Spleen (tissue), 11 donors: Measurements from ENCODE around the gene MYO16. TPM values are rescaled to one million over a fixed set of nuclear protein-coding genes. Genes with fewer than 3 reads are reported as not detected.

ENCODE experiments used
- DNase-seq: peaks from one replicate; pipeline ENCODE4 v3.0.0-alpha.2; 2020
- H3K27ac ChIP-seq, 8 donors: fragments of 200-600 bp; sonication (generic) in 7 of 8; 1 replicate in 4 of 8; 2 replicates in 4 of 8; pipeline versions ENCODE4 v1.5.0 to v1.8.0; 2016 to 2021; ENCODE audit warnings: inconsistent platforms in 4 of 8, mild to moderate bottlenecking in 4 of 8, moderate library complexity in 1 of 8
- H3K27me3 ChIP-seq, 7 donors: fragments of 200-600 bp; sonication (generic) in 6 of 7; replicated peaks in 1 of 7; 1 replicate in 4 of 7; 2 replicates in 3 of 7; pipeline versions ENCODE4 v1.5.0 to v1.8.0; 2016 to 2021; ENCODE audit warnings: inconsistent platforms in 3 of 7, mild to moderate bottlenecking in 1 of 7
- H3K36me3 ChIP-seq, 6 donors: fragments of 200-600 bp; sonication (generic) in 5 of 6; 1 replicate in 4 of 6; 2 replicates in 2 of 6; pipeline versions ENCODE4 v1.5.0 to v1.8.0; 2016 to 2021; ENCODE audit warnings: inconsistent platforms in 2 of 6
- H3K4me1 ChIP-seq, 6 donors: fragments of 200-600 bp; sonication (generic) in 5 of 6; 1 replicate in 3 of 6; 2 replicates in 3 of 6; pipeline versions ENCODE4 v1.5.0 to v1.8.0; 2016 to 2021; ENCODE audit warnings: inconsistent platforms in 3 of 6
- H3K4me3 ChIP-seq, 8 donors: fragments of 200-600 bp; sonication (generic) in 7 of 8; 1 replicate in 4 of 8; 2 replicates in 4 of 8; pipeline versions ENCODE4 v1.5.0 to v1.8.0; 2016 to 2021; ENCODE audit warnings: inconsistent platforms in 4 of 8, mild to moderate bottlenecking in 4 of 8, moderate library complexity in 2 of 8
- H3K9me3 ChIP-seq, 8 donors: fragments of 200-600 bp; sonication (generic) in 7 of 8; 1 replicate in 4 of 8; 2 replicates in 4 of 8; pipeline versions ENCODE4 v1.5.0 to v1.8.0; 2016 to 2021; ENCODE audit warnings: inconsistent platforms in 4 of 8
- CTCF ChIP-seq, 11 experiments: fragments of 200-600 bp in 7 of 11; fragments of 450-650 bp in 4 of 11; sonication (generic) in 4 of 11; IDR thresholded peaks in 8 of 11; conservative IDR thresholded peaks in 3 of 11; 1 replicate in 7 of 11; 2 replicates in 4 of 11; pipeline versions ENCODE4 v1.4.0 to v1.8.0; 2016 to 2021; ENCODE audit warnings: antibody characterized with exemption in 11 of 11, inconsistent platforms in 4 of 11, mild to moderate bottlenecking in 1 of 11
- POLR2A ChIP-seq, 3 donors: fragments of 450-650 bp; IDR thresholded peaks; one replicate each; pipeline ENCODE4 v1.5.1; 2017; ENCODE audit warnings: antibody characterized with exemption in 3 of 3, mild to moderate bottlenecking in 1 of 3
- POLR2AphosphoS5 ChIP-seq, 3 donors: sonication (generic); formaldehyde crosslinking; IDR thresholded peaks; one replicate each; pipeline ENCODE4 v1.5.1; 2017; ENCODE audit warnings: antibody characterized with exemption in 3 of 3
- WGBS, 5 donors: extraction: QIAGEN DNeasy Blood & Tissue Kit in 3 of 5; methylation state at CpG; one replicate each; pipeline versions ENCODE4 v1.1.5 to v1.1.7; 2013 to 2018; 5-methylcytosine and 5-hydroxymethylcytosine counted together
- intact Hi-C: fragments of 100-400 bp; cut with DNase I; formaldehyde crosslinking; loops from one replicate; pipeline ENCODE4 v1.15.0; 2023; ENCODE audit warnings: low total_unique reads
- polyA plus RNA-seq, 3 donors: library from polyadenylated mRNA; stranded (reverse); fragments of 200-250 nt; gene quantifications; one replicate each; pipeline ENCODE4 v1.2.1, GENCODE V29; 2013
- total RNA-seq, 7 donors: library from RNA; depleted of rRNA in 3 of 7; stranded (reverse); fragments of >200 nt in 3 of 7; fragmentation: NEBNext Ultra II Directional in 4 of 7; extraction: Animal tissue kit (Norgen Biotek cat#: 25700) in 4 of 7; gene quantifications; one replicate each; pipeline versions ENCODE4 v1.1.0 to v1.2.1, GENCODE V29; 2016 to 2021
- donor health status: healthy with polysubstance abuse.
- donor health status: DM: no; HTN: no; CAD: no; lungs with moderate emphysema.
- donor health status: DM: no; HTN: no; CAD: no.
- donor health status: Bipolar disorder and iron deficiency.
- donor health status: healthy.
- donor health status: DM: no; HTN: no; CAD: no.
- donor health status: DM: yes; HTN: yes; CAD: no.

The MYO16 gene
- total and polyA plus RNA-seq, 10 donors, result 0.03 to 0.51 (median 0.26) TPM; not detected in 1

- no peak for DNase-seq
- no peak for TF ChIP-seq POLR2A (IDR thresholded peaks at IDR 0.05)
- no peak for TF ChIP-seq POLR2AphosphoS5 (IDR thresholded peaks at IDR 0.05)
- no peak for TF ChIP-seq CTCF (IDR thresholded peaks at IDR 0.05 in 8 of 11, conservative IDR thresholded peaks at IDR 0.05 in 3 of 11)
- Histone ChIP-seq H3K27ac (no peak overlapping the region), H3K4me3 (no peak overlapping the region), H3K9me3 (no peaks in the 10 kb centered on the region), H3K36me3 (no peaks in the 10 kb centered on the region), H3K4me1 (no peaks in the 10 kb centered on the region), H3K27me3 (no peaks in the 10 kb centered on the region)
- 74 to 85% (median 80%) methylated on average over 3 of the region's 3 CpGs for WGBS, 5 donors
- intact Hi-C loops, result no loop called here
Measured at GRCh38 chr13:108797354-108797753, 167.9 kb downstream of the MYO16 start.

GRCh38 chr13:108807841-108808240, 178.4 kb downstream of the MYO16 start:
- Histone ChIP-seq H3K4me1 (no peaks in the 10 kb centered on the region), H3K9me3 (no peaks in the 10 kb centered on the region), H3K27ac (no peak overlapping the region), H3K4me3 (no peak overlapping the region), H3K36me3 (no peaks in the 10 kb centered on the region), H3K27me3 (no peaks in the 10 kb centered on the region)
- intact Hi-C loops, result no loop called here
- TF ChIP-seq POLR2A (IDR thresholded peaks at IDR 0.05) (no peak), POLR2AphosphoS5 (IDR thresholded peaks at IDR 0.05) (no peak), CTCF (IDR thresholded peaks at IDR 0.05 in 8 of 11, conservative IDR thresholded peaks at IDR 0.05 in 3 of 11) (no peak)
- DNase-seq, result no peak

- TF ChIP-seq CTCF (IDR thresholded peaks at IDR 0.05 in 8 of 11, conservative IDR thresholded peaks at IDR 0.05 in 3 of 11), result no peak
- TF ChIP-seq POLR2A (IDR thresholded peaks at IDR 0.05), result no peak
- no peak for TF ChIP-seq POLR2AphosphoS5 (IDR thresholded peaks at IDR 0.05)
- no peak for DNase-seq
- Histone ChIP-seq H3K36me3 (no peaks in the 10 kb centered on the region), H3K9me3 (no peaks in the 10 kb centered on the region), H3K4me1 (no peaks in the 10 kb centered on the region), H3K27me3 (no peaks in the 10 kb centered on the region), H3K4me3 (no peak overlapping the region), H3K27ac (no peak overlapping the region)
- intact Hi-C loops, result no loop called here
- WGBS, 5 donors, result 88 to 97% (median 92%) methylated on average over 5 of the region's 5 CpGs
Measured at GRCh38 chr13:108812165-108812564, 182.8 kb downstream of the MYO16 start.

GRCh38 chr13:108812661-108813060, 183.2 kb downstream of the MYO16 start:
- H3K4me1 ChIP-seq, result no peaks in the 10 kb centered on the region
- 75 to 91% (median 88%) methylated on average over 2 of the region's 2 CpGs for WGBS, 5 donors
- intact Hi-C loops, result no loop called here
- no peaks in the 10 kb centered on the region for H3K36me3 ChIP-seq
- H3K9me3 ChIP-seq, result no peaks in the 10 kb centered on the region
- no peak for DNase-seq
- TF ChIP-seq CTCF (IDR thresholded peaks at IDR 0.05 in 8 of 11, conservative IDR thresholded peaks at IDR 0.05 in 3 of 11) (no peak), POLR2AphosphoS5 (IDR thresholded peaks at IDR 0.05) (no peak), POLR2A (IDR thresholded peaks at IDR 0.05) (no peak)
- no peak overlapping the region for H3K27ac ChIP-seq
- H3K27me3 ChIP-seq, result no peaks in the 10 kb centered on the region
- H3K4me3 ChIP-seq, result no peak overlapping the region
